Erythroblast (primary cell): ENCODE data around the gene OR51M1.
"Not testable (repeated sequence)": the region's sequence is repeated elsewhere in the genome, so short reads cannot be mapped to it uniquely, and the experiment has no call there.

Source experiments
- DNase-seq, 2 experiments: peaks; one replicate each; lab custom pipeline; 2025; lab: John Stamatoyannopoulos, UW
- GATA1 ChIP-seq: IDR thresholded peaks from 2 replicates; pipeline ENCODE4 v1.6.1; 2011; ENCODE audit warnings: low read depth, mild to moderate bottlenecking, control low read depth, low read length, moderate library complexity
- POLR2A ChIP-seq: IDR thresholded peaks from 2 replicates; pipeline ENCODE4 v1.6.1; 2011; ENCODE audit warnings: mild to moderate bottlenecking, low read length

The OR51M1 gene

DNA sequence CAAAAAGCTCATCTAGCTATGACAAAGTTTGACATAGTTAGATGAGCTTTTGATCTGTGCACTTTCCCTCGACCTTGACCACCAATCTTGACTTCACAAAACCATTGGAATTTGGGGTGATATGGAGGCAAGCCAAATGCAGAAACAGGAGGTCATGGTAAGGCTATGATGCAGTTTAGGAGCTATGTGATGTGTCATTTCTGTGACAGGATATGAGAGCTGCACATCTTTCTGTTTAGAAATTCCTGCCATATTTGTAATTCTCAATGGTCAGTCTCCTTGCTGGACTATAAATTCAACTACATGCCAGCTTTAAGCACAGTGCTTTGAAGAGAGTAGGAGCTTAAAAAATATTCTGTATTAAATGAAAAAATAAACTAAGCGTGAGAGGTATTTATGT lies 19.4 kb upstream of the OR51M1 start:
- TF ChIP-seq POLR2A (no peak), GATA1 (no peak)
- DNase-seq, result no peak

DNA sequence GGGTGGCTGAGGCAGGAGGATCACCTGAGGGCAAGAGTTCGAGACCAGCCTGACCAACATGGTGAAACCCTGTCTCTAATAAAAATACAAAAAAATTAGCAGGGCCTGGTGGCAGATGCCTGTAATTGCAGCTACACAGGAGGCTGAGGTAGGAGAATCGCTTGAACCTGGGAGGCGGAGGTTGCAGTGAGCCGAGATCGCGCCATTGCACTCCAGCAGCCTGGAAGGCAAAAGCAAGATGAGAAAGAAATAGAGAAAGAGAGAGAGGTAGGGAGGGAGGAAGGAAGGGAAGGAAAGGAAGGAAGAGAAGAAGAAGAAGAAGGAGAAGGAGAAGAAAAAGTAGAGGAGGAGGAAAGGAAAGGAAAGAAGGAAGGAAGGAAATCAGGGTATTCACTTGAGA lies 17.2 kb upstream of the OR51M1 start:
- DNase-seq, result not testable (repeated sequence)

DNA sequence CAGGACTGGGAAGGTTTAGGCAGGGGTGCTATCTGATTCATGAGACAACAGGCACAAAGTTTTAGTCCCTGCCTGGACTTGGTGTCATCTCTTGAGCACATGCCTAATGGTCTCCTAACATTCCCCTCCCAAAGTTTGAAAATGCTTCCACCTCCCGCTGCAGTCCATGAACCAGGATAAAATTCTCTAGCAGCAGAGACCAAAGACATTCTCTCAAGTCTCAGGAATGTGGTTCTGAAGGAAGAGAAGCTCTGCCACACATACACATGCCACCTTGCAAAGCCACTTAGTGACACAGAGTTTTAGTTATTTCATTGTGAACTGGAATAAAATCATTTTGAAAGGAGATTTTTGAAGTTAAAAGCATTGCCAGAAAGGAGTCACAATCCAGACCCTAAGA lies 16.8 kb upstream of the OR51M1 start:
- no peak for DNase-seq
- no peak for TF ChIP-seq GATA1
- TF ChIP-seq POLR2A, result no peak

DNA sequence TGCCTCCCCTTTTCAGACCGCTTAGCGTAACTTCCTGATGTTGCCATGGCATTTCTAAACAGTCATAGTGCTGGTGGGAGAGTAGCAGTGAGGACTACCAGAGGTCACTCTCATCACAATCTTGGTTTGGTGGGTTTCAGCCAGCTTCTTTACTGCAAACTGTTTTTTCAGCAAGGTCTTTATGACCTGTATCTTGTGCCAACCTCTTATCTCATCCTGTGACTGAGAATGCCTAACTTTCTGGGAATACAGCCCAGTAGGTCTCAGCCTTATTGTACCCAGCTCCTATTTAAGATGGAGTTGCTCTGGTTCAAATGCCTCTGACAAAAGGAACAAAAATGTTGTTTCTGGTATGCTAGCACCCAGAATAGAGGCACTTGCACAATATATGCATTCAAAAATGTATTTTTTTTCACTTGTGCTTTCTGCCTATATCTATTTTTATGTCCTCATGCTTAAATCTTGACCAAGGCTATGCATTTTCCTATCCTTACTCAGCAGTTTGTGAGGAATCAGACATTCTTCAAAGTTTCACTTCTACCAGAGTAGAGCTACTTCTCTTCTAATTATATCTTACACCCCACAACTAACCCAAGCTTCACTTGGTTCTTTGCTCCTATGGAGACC lies 16.1 kb upstream of the OR51M1 start:
- TF ChIP-seq GATA1, result no peak
- no peak for TF ChIP-seq POLR2A
- no peak for DNase-seq

DNA sequence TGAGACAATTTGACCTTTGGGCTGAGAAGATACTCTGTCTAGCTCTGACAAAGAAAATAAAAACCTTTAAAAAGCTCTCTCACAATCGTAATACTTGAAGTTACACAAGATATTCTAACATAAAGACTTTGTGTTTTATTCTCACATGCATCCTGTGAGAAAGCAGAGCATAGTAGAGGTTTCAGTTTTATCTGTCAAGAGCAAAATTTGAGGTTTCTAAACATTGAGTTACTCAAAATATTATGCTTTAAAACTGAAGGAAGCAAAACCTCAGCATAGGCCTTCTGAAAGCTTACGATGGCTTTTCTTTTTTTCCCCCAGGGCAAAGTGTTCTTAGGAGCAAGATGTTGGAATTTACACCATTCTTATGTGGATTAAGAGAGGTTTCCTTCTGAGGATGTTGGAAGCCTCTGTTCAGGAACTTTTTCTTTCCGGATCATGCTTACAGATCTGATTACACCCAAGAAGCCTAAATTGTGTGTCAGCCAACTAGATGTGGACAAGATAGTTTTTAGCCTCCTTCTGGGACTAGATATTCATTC lies 15.0 kb upstream of the OR51M1 start:
- TF ChIP-seq POLR2A, result no peak
- TF ChIP-seq GATA1, result no peak
- no peak for DNase-seq

DNA sequence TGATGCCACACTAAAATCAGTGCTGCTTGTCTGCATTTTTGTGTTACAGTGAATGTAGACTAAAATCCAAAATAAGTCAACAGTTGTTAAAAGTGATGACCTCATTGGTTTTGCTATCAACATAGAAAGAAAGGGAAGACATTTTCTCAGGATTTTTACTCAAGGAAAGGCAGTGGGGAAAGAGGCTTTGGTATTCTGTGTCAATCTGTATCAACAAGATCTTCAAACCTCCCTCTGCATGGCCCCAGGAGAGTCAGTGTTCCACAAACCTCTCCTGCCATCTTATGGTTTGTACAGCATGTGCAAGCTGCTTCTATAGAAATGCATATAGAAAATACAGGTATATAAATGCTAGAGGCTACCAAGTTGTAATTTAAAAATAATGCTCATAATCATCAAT lies 13.8 kb upstream of the OR51M1 start:
- peak; percentile 86 to 91 for DNase-seq
- TF ChIP-seq GATA1, result no peak
- TF ChIP-seq POLR2A, result no peak

DNA sequence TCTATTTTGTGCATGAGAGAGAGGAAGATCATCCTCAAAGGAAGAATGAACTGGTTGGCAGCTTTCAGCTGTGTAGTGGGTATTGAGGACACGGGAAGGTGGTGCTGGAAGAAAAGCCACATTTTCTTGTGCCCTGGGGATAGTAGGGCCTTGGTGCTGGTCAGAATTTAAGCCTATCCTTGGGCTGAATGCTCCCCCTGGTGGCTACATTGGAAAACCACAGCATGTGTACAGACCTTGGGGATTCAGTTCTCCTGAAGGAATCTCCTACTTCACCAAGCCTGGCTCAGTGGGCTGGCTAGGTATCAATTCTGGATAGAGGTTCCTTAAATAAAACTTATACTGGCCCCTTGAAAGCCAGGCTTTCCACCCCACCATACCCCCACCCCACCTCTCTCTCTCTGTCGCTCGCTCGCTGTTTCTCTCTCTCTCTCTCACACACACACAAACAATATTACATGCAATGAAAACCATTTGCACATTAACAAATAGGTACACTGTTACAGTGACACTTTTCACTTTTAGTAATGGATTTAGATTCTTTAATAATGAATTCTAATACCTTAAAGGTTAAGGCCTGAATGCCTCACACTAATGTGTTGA lies 2.8 kb upstream of the OR51M1 start:
- DNase-seq, result peak; percentile 77 to 88
- TF ChIP-seq POLR2A (no peak), GATA1 (no peak)

DNA sequence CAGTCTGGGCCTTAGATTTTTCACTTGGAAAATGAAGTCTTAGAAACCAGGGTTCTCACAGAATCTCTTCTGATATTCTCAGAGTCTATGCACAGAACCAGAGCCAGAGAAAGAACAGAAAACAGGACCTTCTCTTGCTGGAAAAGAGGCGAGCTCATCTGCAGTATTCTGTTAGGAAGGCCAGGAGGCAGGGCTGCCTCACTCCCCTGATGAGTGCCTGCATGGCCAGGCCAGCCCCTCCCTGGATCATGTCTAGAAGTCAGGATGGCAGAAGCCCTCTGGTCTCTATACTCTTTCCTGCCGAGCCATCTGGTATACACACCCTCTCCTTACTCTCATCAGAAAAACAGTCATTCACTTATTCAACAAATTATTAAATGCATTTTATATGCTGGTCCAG lies 723 bp downstream of the OR51M1 start:
- TF ChIP-seq POLR2A, result no peak
- DNase-seq, result no peak

DNA sequence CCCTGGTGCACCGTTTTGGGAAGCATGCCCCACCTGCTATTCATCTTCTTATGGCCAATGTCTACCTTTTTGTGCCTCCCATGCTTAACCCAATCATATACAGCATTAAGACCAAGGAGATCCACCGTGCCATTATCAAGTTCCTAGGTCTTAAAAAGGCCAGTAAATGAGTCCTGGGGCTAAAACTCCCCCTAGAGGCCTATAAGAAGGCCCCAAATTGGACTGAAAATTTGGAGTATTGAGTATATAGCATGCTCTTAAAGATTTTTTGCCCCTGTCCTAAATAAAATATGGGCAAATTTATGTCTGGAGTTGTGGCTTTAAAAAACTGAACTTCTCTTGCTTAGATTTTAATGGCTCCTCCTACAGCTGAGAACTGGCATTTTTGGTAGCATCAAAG lies 6.6 kb downstream of the OR51M1 start:
- TF ChIP-seq POLR2A (no peak), GATA1 (no peak)
- DNase-seq, result peak; percentile 14 to 20

DNA sequence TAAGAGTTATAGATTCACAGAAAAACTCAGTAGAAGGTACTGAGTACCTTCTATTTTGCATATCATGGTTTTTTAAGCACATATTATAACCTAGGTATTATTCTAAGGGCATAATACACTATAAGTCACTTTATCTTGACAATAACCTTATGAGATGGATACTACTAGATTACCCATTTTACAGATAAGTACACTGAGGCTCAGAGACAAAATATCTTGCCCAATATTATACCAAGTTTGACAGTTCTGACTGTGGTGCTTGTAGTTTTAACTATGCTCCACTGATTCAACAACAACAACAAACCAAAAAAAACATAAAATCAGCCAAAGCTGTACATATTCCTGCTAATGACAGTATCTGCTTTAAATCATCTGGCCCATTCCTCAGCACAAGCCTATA lies 10.5 kb downstream of the OR51M1 start:
- no peak for DNase-seq
- TF ChIP-seq GATA1 (no peak), POLR2A (no peak)

DNA sequence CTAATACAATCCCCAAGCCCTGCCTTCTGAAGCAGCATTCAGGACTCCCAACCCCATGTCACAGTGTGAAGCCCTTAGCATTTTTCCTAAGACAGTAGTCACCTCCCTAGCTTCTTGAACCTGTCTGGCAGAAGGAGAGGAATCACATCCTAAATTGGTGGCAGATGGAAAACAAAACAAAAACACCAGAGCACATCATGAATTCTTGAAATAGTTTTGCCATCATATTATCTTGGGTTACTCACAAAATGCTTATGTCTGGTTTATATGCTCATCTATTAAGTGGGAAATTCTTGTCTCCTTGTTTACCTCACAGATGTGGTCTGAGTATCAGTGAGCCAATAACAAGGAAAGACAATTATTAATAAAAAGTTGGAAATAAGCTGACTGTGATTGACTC lies 15.3 kb downstream of the OR51M1 start:
- DNase-seq, result no peak

DNA sequence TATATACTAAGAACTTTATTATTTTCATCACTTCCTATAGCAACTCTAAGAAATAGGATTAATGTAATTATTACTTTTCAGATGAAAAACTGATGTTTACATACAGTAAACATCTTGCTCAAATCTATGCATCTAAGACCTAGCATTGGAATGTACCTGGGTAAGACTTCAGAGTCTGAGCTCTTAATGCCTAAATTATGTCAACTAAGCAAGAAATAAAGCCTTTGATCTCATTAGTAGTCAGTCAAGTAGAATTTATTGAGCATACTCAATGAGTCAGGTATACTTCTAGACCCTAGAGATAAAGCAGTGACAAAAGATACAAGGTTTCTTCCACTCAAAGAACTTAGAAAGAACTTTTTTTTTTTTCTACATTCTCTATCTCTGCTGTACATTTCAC lies 21.6 kb downstream of the OR51M1 start:
- no peak for DNase-seq
- TF ChIP-seq GATA1 (no peak), POLR2A (no peak)

More for the DNA sequence above, 15.3 kb downstream of the OR51M1 start:
- TF ChIP-seq POLR2A, result no peak
- no peak for TF ChIP-seq GATA1

DNA sequence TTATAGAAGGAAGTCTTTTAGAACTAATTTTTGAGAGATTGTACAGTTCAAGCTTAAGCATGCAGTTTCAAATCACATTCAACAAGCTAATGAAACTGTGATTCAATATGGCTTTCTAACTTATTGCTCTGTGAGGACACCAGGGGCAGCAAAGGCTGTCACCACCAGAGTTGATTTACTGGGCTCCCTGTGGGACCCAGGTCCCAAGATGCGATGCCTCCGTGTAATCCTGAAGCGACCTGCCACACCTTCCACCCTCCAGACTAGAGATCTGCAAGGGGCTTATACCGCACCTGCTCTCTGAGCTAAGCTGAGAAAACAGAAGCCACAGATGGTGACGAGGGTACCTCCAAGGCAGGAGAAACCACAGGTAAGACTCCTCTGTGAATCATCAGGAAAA lies 37.4 kb downstream of the OR51M1 start:
- TF ChIP-seq GATA1, result no peak
- TF ChIP-seq POLR2A, result no peak
- no peak for DNase-seq

DNA sequence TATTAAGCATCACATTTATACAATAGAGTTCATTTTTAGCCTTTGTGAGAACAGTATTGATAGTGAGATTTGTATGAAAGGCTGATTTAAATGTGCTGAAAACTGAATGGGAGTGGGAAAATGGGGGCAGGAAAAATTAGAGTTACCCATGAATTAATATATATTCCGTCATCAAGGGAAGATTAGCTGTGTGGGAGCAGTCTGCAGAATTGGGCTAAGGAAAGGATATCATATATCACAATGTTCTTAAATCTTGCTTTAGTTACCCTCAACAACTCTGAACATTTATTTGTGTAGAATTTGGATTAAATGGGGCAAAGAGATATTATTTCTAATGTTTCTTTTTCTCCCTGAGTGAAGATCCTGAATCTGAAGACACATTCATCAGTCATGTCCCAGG lies 38.2 kb downstream of the OR51M1 start, which contains the start of gene OR51Q1:
TSS of gene OR51Q1 (plus strand) at position 301 of the 400 bp plus-strand sequence. CDS start at position 391, 90 bp downstream.
- no peak for DNase-seq
- TF ChIP-seq POLR2A (no peak), GATA1 (no peak)

DNA sequence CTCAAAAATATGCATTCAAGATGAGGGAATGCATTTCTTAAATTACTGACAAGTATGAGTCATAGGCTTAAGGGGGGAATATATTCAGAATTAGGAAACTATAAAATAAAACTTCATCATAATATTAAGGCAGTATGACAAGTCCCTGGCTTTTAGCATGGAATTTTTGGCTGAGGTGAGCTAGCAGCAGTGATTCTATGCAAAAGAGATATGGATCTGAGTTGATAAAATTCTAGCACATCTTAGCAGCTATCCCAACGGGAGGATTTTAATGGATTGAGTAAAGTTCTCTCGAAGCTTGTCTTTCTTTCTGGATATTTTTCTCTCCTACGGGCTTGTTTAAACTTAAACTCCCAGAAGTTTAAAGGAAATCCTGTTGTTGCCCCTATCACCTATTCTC lies 39.5 kb downstream of the OR51M1 start:
- TF ChIP-seq GATA1 (no peak), POLR2A (no peak)
- no peak for DNase-seq
